Stimulated activated CD4-positive, alpha-beta T cell treated with anti-CD3 and anti-CD28 coated beads, Interleukin-4, amount 100 ng/mL, for 1 hour (primary cell): ENCODE results near the gene DGKI.

Experiments
- DNase-seq: peaks from one replicate; pipeline ENCODE4 v3.0.0-alpha.2; 2020

The DGKI gene

GRCh38 chr7:137682596-137682995 lies 164.2 kb downstream of the DGKI start:
- no peak for DNase-seq

- no peak for DNase-seq
Measured at GRCh38 chr7:137681657-137682562, 164.9 kb downstream of the DGKI start.

- DNase-seq, result no peak
Measured at GRCh38 chr7:137674551-137675409, 172.0 kb downstream of the DGKI start.

GRCh38 chr7:137674048-137674447 lies 172.7 kb downstream of the DGKI start:
- DNase-seq, result no peak

GRCh38 chr7:137671920-137672319 lies 174.9 kb downstream of the DGKI start:
- no peak for DNase-seq

- DNase-seq, result no peak
Measured at GRCh38 chr7:137670222-137671064, 176.3 kb downstream of the DGKI start.

- DNase-seq, result no peak
Measured at GRCh38 chr7:137669706-137670105, 177.1 kb downstream of the DGKI start.

GRCh38 chr7:137668404-137668803 lies 178.4 kb downstream of the DGKI start:
- no peak for DNase-seq

GRCh38 chr7:137667633-137668387 lies 179.0 kb downstream of the DGKI start:
- no peak for DNase-seq

GRCh38 chr7:137664846-137665245 lies 181.9 kb downstream of the DGKI start:
- DNase-seq, result no peak

- DNase-seq, result no peak
Measured at GRCh38 chr7:137661634-137662033, 185.1 kb downstream of the DGKI start.

GRCh38 chr7:137658190-137658900 lies 188.4 kb downstream of the DGKI start:
- DNase-seq, result no peak

GRCh38 chr7:137657476-137658189 lies 189.1 kb downstream of the DGKI start:
- no peak for DNase-seq

- DNase-seq, result no peak
Measured at GRCh38 chr7:137656850-137657232, 189.9 kb downstream of the DGKI start.

GRCh38 chr7:137656227-137656849 lies 190.4 kb downstream of the DGKI start:
- DNase-seq, result peak; percentile 58

GRCh38 chr7:137655804-137656203 lies 191.0 kb downstream of the DGKI start:
- DNase-seq, result no peak

GRCh38 chr7:137652721-137653120 lies 194.1 kb downstream of the DGKI start:
- DNase-seq, result no peak

- DNase-seq, result no peak
Measured at GRCh38 chr7:137647905-137648565, 198.7 kb downstream of the DGKI start.

- no peak for DNase-seq
Measured at GRCh38 chr7:137642472-137642871, 204.3 kb downstream of the DGKI start.

GRCh38 chr7:137642031-137642430 lies 204.7 kb downstream of the DGKI start:
- DNase-seq, result no peak
